ENCODE data around the gene CAPN5.

Gene CAPN5

GRCh38 chr11:77149716-77150392 is 83.1 kb downstream of the CAPN5 start:
- DNase-seq (ENCODE audit: low read depth, low spot score) = no peak

GRCh38 chr11:77150836-77151235 is 84.1 kb downstream of the CAPN5 start:
- no peak for DNase-seq (ENCODE audit: low read depth, low spot score)

GRCh38 chr11:77151804-77152509 is 85.2 kb downstream of the CAPN5 start:
- no peak for DNase-seq (ENCODE audit: low read depth, low spot score)

- no peak for DNase-seq (ENCODE audit: low read depth, low spot score)
These were observed 86.1 kb downstream of the CAPN5 start for GRCh38 chr11:77152846-77153245.

GRCh38 chr11:77153276-77154185 is 86.8 kb downstream of the CAPN5 start:
- no peak for DNase-seq (ENCODE audit: low read depth, low spot score)

- no peak for DNase-seq (ENCODE audit: low read depth, low spot score)
These were observed 87.8 kb downstream of the CAPN5 start for GRCh38 chr11:77154381-77155081.

- no peak for DNase-seq (ENCODE audit: low read depth, low spot score)
These were observed 88.3 kb downstream of the CAPN5 start for GRCh38 chr11:77155082-77155475.

- DNase-seq (ENCODE audit: low read depth, low spot score) = no peak
These were observed 88.9 kb downstream of the CAPN5 start for GRCh38 chr11:77155556-77156130.

GRCh38 chr11:77156396-77157195 is 89.8 kb downstream of the CAPN5 start:
- no peak for DNase-seq (ENCODE audit: low read depth, low spot score)

GRCh38 chr11:77158041-77158695 is 91.4 kb downstream of the CAPN5 start:
- no peak for DNase-seq (ENCODE audit: low read depth, low spot score)

- DNase-seq (ENCODE audit: low read depth, low spot score) = no peak
These were observed 92.6 kb downstream of the CAPN5 start for GRCh38 chr11:77159219-77159936.

GRCh38 chr11:77159937-77160495 is 93.2 kb downstream of the CAPN5 start:
- DNase-seq (ENCODE audit: low read depth, low spot score) = no peak

GRCh38 chr11:77163271-77163670 is 96.5 kb downstream of the CAPN5 start:
- DNase-seq (ENCODE audit: low read depth, low spot score) = no peak

GRCh38 chr11:77165066-77165465 is 98.3 kb downstream of the CAPN5 start:
- DNase-seq (ENCODE audit: low read depth, low spot score) = no peak

- DNase-seq (ENCODE audit: low read depth, low spot score) = no peak
These were observed 99.2 kb downstream of the CAPN5 start for GRCh38 chr11:77166021-77166420.

GRCh38 chr11:77167111-77167626 is 100.4 kb downstream of the CAPN5 start:
- DNase-seq (ENCODE audit: low read depth, low spot score) = no peak

GRCh38 chr11:77167791-77168190 is 101.0 kb downstream of the CAPN5 start:
- no peak for DNase-seq (ENCODE audit: low read depth, low spot score)

GRCh38 chr11:77170107-77170506 is 103.3 kb downstream of the CAPN5 start:
- DNase-seq (ENCODE audit: low read depth, low spot score) = peak; percentile 73

GRCh38 chr11:77171254-77171653 is 104.5 kb downstream of the CAPN5 start:
- no peak for DNase-seq (ENCODE audit: low read depth, low spot score)

Measured in iPS DF 19.7 (cell line).